PC-9 (cell line): ENCODE results near the gene ITPKB. TPM values are rescaled to one million over a fixed set of nuclear protein-coding genes. Genes with fewer than 3 reads are reported as not detected.

Source experiments
- BruUV-seq: library from RNA; stranded (reverse); fragments of 400-500 nt; replicated peaks from 2 replicates; lab custom pipeline; 2021; lab: Mats Ljungman, UMichigan
- CTCF ChIA-PET: fragments of 300-600 bp; sonication (Branson Sonifier 250); formaldehyde crosslinking; loops from one replicate; lab custom pipeline; 2022; ENCODE audit warnings: antibody characterized with exemption; lab: Charles Lee
- POLR2A ChIA-PET: fragments of 300-600 bp; sonication (Branson Sonifier 250); formaldehyde crosslinking; loops from one replicate; lab custom pipeline; 2022; ENCODE audit warnings: antibody characterized with exemption; ENCODE audit not compliant: unreplicated experiment; lab: Charles Lee
- DNase-seq, 2 experiments: peaks; one replicate each; pipeline versions ENCODE4 v3.0.0 to v3.0.0-alpha.2; 2015 to 2022; ENCODE audit warnings: mixed read lengths in 1 of 2
- H2AFZ ChIP-seq: fragments of 200-600 bp; sonication (generic); 2 replicates; pipeline ENCODE4 v1.8.1; 2017; ENCODE audit warnings: antibody characterized with exemption
- H3F3A ChIP-seq: fragments of 200-600 bp; sonication (generic); 2 replicates; pipeline ENCODE4 v1.8.1; 2017; ENCODE audit warnings: antibody characterized with exemption, mild to moderate bottlenecking, low read depth; ENCODE audit not compliant: insufficient read depth
- H3K27ac ChIP-seq: fragments of 200-600 bp; sonication (generic); 2 replicates; pipeline ENCODE4 v1.6.1; 2016; ENCODE audit warnings: mixed run types
- H3K27me3 ChIP-seq: fragments of 200-600 bp; sonication (generic); 2 replicates; pipeline ENCODE4 v1.6.1; 2016; ENCODE audit warnings: low read depth, mixed run types; ENCODE audit not compliant: insufficient read depth
- H3K36me3 ChIP-seq: fragments of 200-600 bp; sonication (generic); 2 replicates; pipeline ENCODE4 v1.6.1; 2016; ENCODE audit warnings: low read depth, mixed run types
- H3K4me1 ChIP-seq: fragments of 200-600 bp; sonication (generic); replicated peaks from 2 replicates; pipeline ENCODE4 v1.6.1; 2016; ENCODE audit warnings: mixed run types; ENCODE audit not compliant: insufficient read depth
- H3K4me2 ChIP-seq: fragments of 200-600 bp; sonication (generic); 2 replicates; pipeline ENCODE4 v1.6.1; 2017; ENCODE audit warnings: mixed run types
- H3K4me3 ChIP-seq: fragments of 200-600 bp; sonication (generic); 2 replicates; pipeline ENCODE4 v1.6.1; 2016; ENCODE audit warnings: mixed run types
- H3K79me2 ChIP-seq: fragments of 200-600 bp; sonication (generic); 2 replicates; pipeline ENCODE4 v1.6.1; 2017; ENCODE audit warnings: low read depth, mixed run types
- H3K9me2 ChIP-seq: fragments of 200-600 bp; sonication (generic); 2 replicates; pipeline ENCODE4 v1.8.1; 2017; ENCODE audit warnings: mild to moderate bottlenecking; ENCODE audit not compliant: insufficient read depth
- H3K9me3 ChIP-seq: fragments of 200-600 bp; sonication (generic); 2 replicates; pipeline ENCODE4 v1.8.1; 2016; ENCODE audit warnings: low read depth; ENCODE audit not compliant: insufficient read depth
- H4K20me1 ChIP-seq: fragments of 200-600 bp; sonication (generic); 2 replicates; pipeline ENCODE4 v1.8.1; 2017; ENCODE audit not compliant: insufficient read depth
- EZH2 ChIP-seq: fragments of 200-600 bp; sonication (generic); IDR thresholded peaks from 2 replicates; pipeline ENCODE4 v1.8.0; 2017; ENCODE audit warnings: antibody characterized with exemption, low read depth
- intact Hi-C: fragments of 100-400 bp; cut with micrococcal nuclease; formaldehyde crosslinking; loops from one replicate; pipeline ENCODE4 v1.10.0; 2022; ENCODE audit not compliant: unreplicated experiment
- total RNA-seq: library from RNA; stranded (reverse); gene quantifications from 2 replicates; pipeline ENCODE4 v1.2.3, GENCODE V29; 2021
- TF ChIP-seq, protein P1 (sequence below): fragments of 200-600 bp; sonication (generic); conservative IDR thresholded peaks from 2 replicates; pipeline ENCODE4 v1.6.1; 2017; ENCODE audit warnings: mixed run types, antibody characterized with exemption, mild to moderate bottlenecking, moderate library complexity

Gene ITPKB
- total RNA-seq, 1 experiment from 2014 or later: 13.4 TPM

DNA sequence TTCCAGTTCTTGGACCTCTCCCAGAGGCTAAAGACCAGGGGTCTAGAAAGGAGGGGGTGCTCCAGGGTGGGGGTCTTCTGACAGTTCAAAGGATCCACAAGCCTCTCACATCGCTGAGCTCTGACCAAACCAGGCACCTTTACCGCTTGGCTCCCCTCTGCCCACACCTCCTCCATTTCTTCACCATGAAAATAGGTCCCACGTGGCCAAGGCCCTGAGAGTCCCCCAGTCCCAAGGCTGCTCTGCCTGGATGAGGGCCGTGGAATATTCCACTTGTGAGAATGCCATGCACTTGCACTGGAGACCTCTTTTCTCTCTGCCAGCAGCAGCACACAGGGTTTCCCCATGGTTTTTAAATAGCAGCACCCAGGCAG, 87.4 kb downstream of the ITPKB start:
- no peaks in the 10 kb centered on the region for H3K36me3 ChIP-seq
- H3K9me2 ChIP-seq: no peaks in the 10 kb centered on the region
- no peaks in the 10 kb centered on the region for H3K79me2 ChIP-seq
- H2AFZ ChIP-seq: no peak overlapping the region
- H3K4me3 ChIP-seq: no peak overlapping the region
- intact Hi-C loops: no loop called here
- no peak overlapping the region for H3K4me2 ChIP-seq
- H3K9me3 ChIP-seq: no peaks in the 10 kb centered on the region
- 0 out of 2 replicates have a peak, but pooled peaks cover 3% of the 10 kb centered on the region for H3F3A ChIP-seq
- POLR2A ChIA-PET: interaction anchor here (0.7 kb wide), 1 partner anchor 549 kb away, joined by 3 read pairs; no protein-coding TSS in a partner anchor
- TF ChIP-seq, protein P1, sequence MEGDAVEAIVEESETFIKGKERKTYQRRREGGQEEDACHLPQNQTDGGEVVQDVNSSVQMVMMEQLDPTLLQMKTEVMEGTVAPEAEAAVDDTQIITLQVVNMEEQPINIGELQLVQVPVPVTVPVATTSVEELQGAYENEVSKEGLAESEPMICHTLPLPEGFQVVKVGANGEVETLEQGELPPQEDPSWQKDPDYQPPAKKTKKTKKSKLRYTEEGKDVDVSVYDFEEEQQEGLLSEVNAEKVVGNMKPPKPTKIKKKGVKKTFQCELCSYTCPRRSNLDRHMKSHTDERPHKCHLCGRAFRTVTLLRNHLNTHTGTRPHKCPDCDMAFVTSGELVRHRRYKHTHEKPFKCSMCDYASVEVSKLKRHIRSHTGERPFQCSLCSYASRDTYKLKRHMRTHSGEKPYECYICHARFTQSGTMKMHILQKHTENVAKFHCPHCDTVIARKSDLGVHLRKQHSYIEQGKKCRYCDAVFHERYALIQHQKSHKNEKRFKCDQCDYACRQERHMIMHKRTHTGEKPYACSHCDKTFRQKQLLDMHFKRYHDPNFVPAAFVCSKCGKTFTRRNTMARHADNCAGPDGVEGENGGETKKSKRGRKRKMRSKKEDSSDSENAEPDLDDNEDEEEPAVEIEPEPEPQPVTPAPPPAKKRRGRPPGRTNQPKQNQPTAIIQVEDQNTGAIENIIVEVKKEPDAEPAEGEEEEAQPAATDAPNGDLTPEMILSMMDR: no peak
- TF ChIP-seq EZH2: no peak
- no peak for DNase-seq
- H3K4me1 ChIP-seq: peaks cover 3% of the 10 kb centered on the region
- H3K27ac ChIP-seq: no peak overlapping the region
- no peaks in the 10 kb centered on the region for H4K20me1 ChIP-seq
- CTCF ChIA-PET: no interaction called here
- BruUV-seq: no TSS peak
- no peaks in the 10 kb centered on the region for H3K27me3 ChIP-seq

DNA sequence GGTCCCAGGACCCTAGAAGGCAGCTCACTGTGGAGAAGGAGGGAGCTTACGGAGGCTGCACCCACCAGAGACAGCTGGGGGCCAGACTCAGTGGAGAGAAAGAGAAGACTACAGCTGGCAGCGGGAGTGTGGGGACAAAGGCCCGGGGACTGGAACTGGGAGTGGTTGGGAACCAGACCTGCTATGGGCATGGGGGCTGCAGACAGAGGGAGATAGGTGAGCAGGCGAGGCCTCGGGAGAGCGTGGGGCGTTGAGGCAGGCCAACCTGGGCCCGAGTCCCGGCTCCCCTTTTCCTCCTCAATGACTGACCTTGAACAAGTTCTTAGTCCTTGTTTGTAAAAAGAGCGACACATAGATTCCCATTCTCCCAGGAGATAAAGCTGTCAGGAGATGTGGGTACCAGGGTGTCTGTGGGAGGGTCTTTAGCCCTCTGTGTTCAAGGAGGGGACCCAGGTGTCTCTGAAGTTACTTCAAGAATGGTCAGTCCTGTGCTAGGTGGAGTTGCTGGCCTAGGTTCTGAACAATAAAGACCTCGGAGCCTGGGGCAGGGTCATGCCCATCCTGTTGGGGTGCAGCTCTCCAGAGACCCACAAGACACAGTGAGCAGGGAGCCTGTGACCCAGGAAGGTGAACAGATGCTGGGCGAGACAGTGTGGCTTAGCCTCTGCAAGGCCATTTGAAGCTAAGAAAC, 87.9 kb downstream of the ITPKB start:
- H3K9me3 ChIP-seq: no peaks in the 10 kb centered on the region
- peaks cover 8% of the 10 kb centered on the region for H3K4me1 ChIP-seq
- peaks cover 6% of the 10 kb centered on the region; the same call in 1 of the 2 replicates for H3F3A ChIP-seq
- DNase-seq: no peak
- POLR2A ChIA-PET: interaction anchor here (0.6 to 0.7 kb wide), 2 partner anchors 549 to 716 kb away, joined by 3 to 6 read pairs; no protein-coding TSS in a partner anchor
- intact Hi-C loops: no loop called here
- no peaks in the 10 kb centered on the region for H3K79me2 ChIP-seq
- no peak overlapping the region for H2AFZ ChIP-seq
- no peaks in the 10 kb centered on the region for H4K20me1 ChIP-seq
- H3K4me2 ChIP-seq: no peak overlapping the region
- TF ChIP-seq EZH2: no peak
- TF ChIP-seq, protein P1: no peak
- H3K27ac ChIP-seq: no peak overlapping the region
- H3K9me2 ChIP-seq: no peaks in the 10 kb centered on the region
- no peak overlapping the region for H3K4me3 ChIP-seq
- H3K27me3 ChIP-seq: no peaks in the 10 kb centered on the region
- no TSS peak for BruUV-seq
- no peaks in the 10 kb centered on the region for H3K36me3 ChIP-seq
- CTCF ChIA-PET: no interaction called here

DNA sequence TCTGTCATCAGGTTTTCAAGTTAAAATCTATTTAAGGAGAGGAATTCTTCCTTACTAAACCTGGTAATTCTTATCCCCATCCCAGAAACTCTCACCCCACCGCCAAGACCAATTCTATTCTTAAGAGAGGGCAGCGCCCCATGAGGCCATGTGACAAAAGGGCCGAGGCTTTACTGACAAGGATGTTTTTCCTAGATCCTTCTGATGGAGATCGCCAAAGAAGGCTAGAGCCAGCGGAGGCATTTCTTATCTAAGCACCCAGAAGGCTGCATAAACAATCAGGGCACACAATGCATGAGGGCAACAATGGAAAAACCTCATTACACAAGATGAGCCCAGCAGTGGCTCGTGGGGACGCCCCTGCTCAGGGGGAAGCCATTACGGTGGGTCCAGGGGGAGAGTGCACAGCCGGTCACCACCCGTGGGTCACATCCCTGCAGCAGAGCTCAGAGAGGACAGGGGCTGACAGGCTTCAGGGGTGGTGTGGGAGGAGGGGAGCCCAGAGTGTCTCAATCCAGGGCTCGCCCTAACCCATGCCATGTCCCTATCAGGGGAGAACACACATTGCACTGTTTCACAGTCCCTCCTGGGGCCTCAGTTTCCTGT, 88.7 kb downstream of the ITPKB start:
- Histone ChIP-seq H3K27me3 (no peaks in the 10 kb centered on the region), H3K27ac (no peak overlapping the region), H3K4me1 (peaks cover 17% of the 10 kb centered on the region), H3K4me2 (no peak overlapping the region), H3F3A (peaks cover 14% of the 10 kb centered on the region; the same call in 1 of the 2 replicates), H3K9me3 (no peaks in the 10 kb centered on the region), H3K4me3 (no peak overlapping the region), H3K9me2 (no peaks in the 10 kb centered on the region), H3K79me2 (no peaks in the 10 kb centered on the region), H4K20me1 (no peaks in the 10 kb centered on the region), H2AFZ (no peak overlapping the region), H3K36me3 (no peaks in the 10 kb centered on the region)
- BruUV-seq: no TSS peak
- TF ChIP-seq, protein P1: no peak
- no peak for TF ChIP-seq EZH2
- no peak for DNase-seq
- intact Hi-C loops: no loop called here
- ChIA-PET CTCF (no interaction called here), POLR2A (no interaction called here)
